GM18907 (cell line): ENCODE data around the gene SRR.

Experiments used
- ATAC-seq: cut with Tn5 transposase; IDR thresholded peaks from one replicate; pipeline ENCODE4 v1.9.1; 2021; ENCODE audit warnings: mild to moderate bottlenecking, moderate library complexity; ENCODE audit not compliant: unreplicated experiment

The SRR gene

DNA sequence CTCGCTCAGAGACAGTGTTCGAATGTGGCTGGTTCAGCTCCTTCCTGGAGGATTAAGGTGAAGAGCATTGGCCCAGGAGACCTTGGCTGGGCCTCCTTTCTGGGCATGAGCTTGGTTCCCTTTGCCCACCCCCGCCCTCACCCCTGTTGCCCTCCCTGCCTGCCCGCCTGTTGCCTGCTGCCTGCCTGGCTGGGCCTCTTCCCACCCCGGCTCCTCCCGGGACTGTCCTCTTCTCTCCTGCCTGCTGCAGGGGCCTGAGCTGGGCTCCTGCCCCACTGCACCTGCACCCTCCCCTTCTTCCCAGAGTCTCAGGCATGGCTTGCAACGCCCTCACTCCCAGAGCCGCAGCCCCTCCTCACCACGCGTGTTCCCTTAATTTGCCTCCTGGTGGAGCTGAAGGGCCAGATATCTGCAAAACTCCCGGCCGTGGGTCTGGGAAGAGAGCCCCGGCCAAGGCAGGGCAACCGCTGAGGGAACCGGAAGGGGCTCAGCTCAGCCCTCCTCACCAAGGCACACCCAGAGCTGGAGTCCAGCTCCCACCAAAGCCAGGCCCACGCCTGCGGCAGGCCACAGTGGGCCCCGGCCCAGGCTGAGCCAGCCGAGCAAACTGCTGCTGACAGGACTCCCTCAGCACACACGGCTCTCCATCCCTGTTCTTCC, 65.9 kb downstream of the SRR start:
- ATAC-seq = no peak

DNA sequence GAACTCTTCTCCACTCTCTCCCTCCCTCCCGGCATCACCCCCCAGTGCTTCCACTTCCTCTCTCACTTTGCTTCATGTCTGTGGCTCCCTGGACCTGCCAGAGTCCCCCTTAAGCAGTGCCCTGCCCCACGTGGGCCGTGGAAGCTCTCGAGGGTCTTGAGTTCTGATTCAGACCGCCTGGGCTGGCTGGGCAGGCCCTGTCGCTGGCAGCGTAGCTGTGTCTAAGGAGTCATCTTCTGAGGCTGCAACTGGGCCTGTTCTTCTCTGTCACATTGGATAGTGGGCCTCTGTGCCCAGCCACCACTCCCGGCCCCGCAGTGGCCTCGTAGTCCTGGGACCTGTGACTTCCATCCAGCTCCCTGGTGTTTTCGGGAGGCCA, 66.5 kb downstream of the SRR start:
- ATAC-seq = no peak

DNA sequence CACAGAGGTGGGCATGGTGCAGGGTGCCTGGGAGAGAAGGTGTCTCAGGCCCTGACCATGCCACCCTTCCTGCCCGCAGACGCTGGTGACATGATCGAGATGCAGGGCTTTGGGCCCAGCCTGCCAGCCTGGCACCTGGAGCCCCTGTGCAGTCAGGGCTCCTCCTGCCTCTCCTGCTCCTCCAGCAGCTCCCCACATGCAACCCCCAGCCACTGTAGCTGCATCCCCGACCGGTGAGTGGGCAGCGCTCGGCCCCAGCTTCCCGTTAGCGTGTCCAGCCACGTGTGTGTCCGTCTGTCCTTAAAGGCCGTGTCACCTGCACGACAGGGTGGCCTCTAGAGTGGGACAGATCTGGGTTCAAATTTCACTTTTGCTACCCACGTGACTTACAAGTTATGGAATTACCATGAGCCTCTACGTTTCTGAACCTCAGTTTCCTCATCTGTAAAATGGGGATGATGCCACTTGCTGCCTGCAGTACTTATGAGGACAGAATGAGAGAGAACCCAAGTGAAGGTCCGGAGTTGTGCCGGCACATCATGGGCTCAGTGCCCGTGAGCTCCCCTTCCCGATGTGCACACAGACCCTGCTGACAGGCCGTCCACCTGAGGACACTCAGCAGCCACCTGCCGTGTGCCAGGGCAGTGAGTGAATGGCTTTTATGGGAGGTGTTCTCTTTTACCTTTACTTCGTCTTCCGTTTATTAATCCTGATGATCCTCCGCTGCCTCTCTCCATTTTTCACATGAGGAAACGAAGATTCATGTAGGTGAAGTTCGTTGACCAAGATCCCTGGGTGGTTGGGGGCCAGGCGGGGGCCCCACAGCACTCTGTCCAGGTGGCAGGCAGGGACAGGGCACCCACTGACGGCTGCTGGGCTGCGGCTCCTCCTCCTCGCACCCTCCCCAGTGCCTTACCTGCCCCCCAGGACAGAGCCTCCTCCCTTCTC, 67.7 kb downstream of the SRR start:
- ATAC-seq = no peak

DNA sequence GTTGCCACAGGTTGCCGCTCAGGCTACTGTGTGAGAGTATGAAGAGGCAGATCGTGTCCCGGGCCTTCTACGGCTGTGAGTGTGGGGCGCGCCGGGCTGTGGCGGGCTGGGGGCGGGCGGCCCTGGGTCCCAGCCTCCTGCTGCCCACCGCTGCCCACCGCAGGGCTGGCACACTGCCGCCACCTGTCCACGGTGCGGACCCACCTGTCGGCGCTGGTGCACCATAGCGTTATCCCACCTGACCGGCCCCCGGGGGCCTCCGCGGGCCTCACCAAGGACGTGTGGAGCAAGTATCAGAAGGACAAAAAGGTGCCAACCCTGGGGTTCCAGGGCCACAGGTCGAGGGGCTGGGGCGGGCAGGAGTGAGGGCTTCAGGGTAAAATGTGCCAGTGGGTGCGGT, 68.4 kb downstream of the SRR start:
- ATAC-seq = no peak

DNA sequence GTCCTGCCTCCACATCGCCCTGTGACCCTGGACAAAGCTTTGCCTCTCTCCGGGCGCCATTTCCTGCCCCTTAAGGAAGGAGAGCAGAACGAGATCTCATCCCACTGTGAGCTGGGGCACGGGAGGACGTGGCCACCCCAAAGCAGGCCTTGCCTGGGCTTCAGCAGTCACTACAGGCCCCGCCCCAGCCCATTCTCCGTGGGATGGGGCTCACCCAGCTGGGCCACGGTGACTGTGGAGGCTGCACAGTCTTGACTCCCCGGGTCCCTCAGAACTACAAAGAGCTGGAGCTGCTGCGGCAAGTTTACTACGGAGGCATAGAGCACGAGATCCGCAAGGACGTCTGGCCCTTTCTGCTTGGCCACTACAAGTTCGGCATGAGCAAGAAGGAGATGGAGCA, 68.9 kb downstream of the SRR start:
- no peak for ATAC-seq

DNA sequence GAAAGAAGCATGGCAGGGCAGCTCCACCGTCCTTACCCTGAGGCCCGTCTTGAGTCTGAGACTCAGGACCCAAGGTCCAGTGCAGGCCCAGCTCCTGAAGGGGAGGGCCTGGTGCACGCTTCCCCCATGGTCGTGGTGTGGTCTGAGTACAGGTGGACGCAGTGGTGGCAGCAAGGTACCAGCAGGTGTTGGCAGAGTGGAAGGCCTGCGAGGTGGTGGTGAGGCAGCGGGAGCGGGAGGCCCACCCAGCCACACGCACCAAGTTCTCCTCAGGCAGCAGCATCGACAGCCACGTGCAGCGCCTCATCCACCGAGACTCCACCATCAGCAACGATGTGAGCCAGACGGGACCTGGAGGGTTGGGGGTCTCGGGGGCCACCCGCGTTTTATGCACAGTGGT, 69.4 kb downstream of the SRR start:
- no peak for ATAC-seq
